K562 (cell line): ENCODE data around the gene ETS2. TPM values are rescaled to one million over a fixed set of nuclear protein-coding genes. Genes with fewer than 3 reads are reported as not detected.

Source experiments
- CEBPB ChIP-seq: fragments of 450-650 bp; IDR thresholded peaks from 2 replicates; pipeline ENCODE4 v1.6.1; 2016; ENCODE audit warnings: missing genetic modification characterization, missing compliant biosample characterization
- CHD7 ChIP-seq: fragments of 200-600 bp; sonication (generic); IDR thresholded peaks from one replicate; pipeline ENCODE4 v1.6.1; 2012; ENCODE audit warnings: mild to moderate bottlenecking, low read depth, low read length, inconsistent platforms
- CXXC5 ChIP-seq: fragments of 250-450 bp; sonication (Bioruptor Pico); IDR thresholded peaks from 2 replicates; pipeline ENCODE4 v1.8.0; 2022; ENCODE audit warnings: inconsistent platforms, mild to moderate bottlenecking, moderate library complexity
- GTF2F1 ChIP-seq: IDR thresholded peaks from 2 replicates; pipeline ENCODE4 v1.6.1; 2011; ENCODE audit warnings: low read depth, low read length, improper control_type of control experiment
- HIVEP1 ChIP-seq: fragments of 250-450 bp; sonication (Bioruptor Pico); IDR thresholded peaks from 2 replicates; pipeline ENCODE4 v1.4.0; 2020; ENCODE audit warnings: mild to moderate bottlenecking
- KDM5B ChIP-seq: fragments of 200-600 bp; sonication (generic); IDR thresholded peaks from 2 replicates; pipeline ENCODE4 v1.6.1; 2012; ENCODE audit warnings: low read depth, mild to moderate bottlenecking, moderate library complexity, low read length, control low read depth, inconsistent platforms; ENCODE audit not compliant: insufficient replicate concordance
- MCM5 ChIP-seq: fragments of 450-650 bp; IDR thresholded peaks from 2 replicates; pipeline ENCODE4 v1.6.1; 2016; ENCODE audit warnings: low read depth
- MEF2D ChIP-seq: conservative IDR thresholded peaks from 2 replicates; pipeline ENCODE4 v1.6.1; 2016; ENCODE audit warnings: low read depth, missing genetic modification characterization, missing compliant biosample characterization
- MTA2 ChIP-seq: fragments of 450-650 bp; IDR thresholded peaks from 2 replicates; pipeline ENCODE4 v1.6.1; 2016; ENCODE audit warnings: low read depth
- PHTF2 ChIP-seq: fragments of 250-450 bp; sonication (Bioruptor Pico); IDR thresholded peaks from 2 replicates; pipeline ENCODE4 v1.5.0; 2021; ENCODE audit warnings: mild to moderate bottlenecking
- SMC3 ChIP-seq: conservative IDR thresholded peaks from 2 replicates; pipeline ENCODE4 v1.6.1; 2011; ENCODE audit warnings: low read depth, low read length, improper control_type of control experiment; ENCODE audit not compliant: insufficient read depth
- SRSF3 ChIP-seq: fragments of 200-400 bp; formaldehyde crosslinking; IDR thresholded peaks from 2 replicates; pipeline ENCODE4 v1.6.1; 2016; ENCODE audit warnings: mild to moderate bottlenecking, low read length, moderate library complexity; ENCODE audit not compliant: insufficient read depth
- ZNF197 ChIP-seq: fragments of 200-800 bp; sonication (Bioruptor generic); IDR thresholded peaks from 2 replicates; pipeline ENCODE4 v1.6.1; 2016; ENCODE audit warnings: low read depth, missing genetic modification characterization, missing compliant biosample characterization
- ZNF41 ChIP-seq: fragments of 250-450 bp; sonication (Bioruptor Pico); conservative IDR thresholded peaks from 2 replicates; pipeline ENCODE4 v1.4.0; 2020; ENCODE audit warnings: mild to moderate bottlenecking
- polyA plus RNA-seq, 8 experiments: library from polyadenylated mRNA; depleted of rRNA in 4 of 8; stranded (reverse) in 5 of 8; unstranded in 3 of 8; fragments of >200 nt; fragmentation: Nextera tagmentation in 2 of 8; fragmentation: Illumina TruSeq in 1 of 8; extraction: Ambion mirVana in 2 of 8; extraction: Trizol in 1 of 8; gene quantifications; 2 replicates each; pipeline versions ENCODE4 v1.2.1 to v1.2.3, GENCODE V29; 2011 to 2014; ENCODE audit warnings: inconsistent platforms in 1 of 8, missing spikeins in 1 of 8
- total RNA-seq, 7 experiments: library from RNA; depleted of rRNA in 6 of 7; stranded (reverse); fragments of >200 nt in 6 of 7; fragmentation: Illumina TruSeq in 2 of 7; extraction: Trizol in 2 of 7; gene quantifications; 2 replicates each; pipeline versions ENCODE4 v1.2.1 to v1.2.3, GENCODE V29; 2011 to 2021; ENCODE audit warnings: low replicate concordance in 1 of 7
- TF ChIP-seq, protein P1 (sequence below): fragments of 450-650 bp; IDR thresholded peaks from 2 replicates; pipeline ENCODE4 v1.6.1; 2018; ENCODE audit not compliant: partially characterized antibody

ETS2 gene
- total and polyA plus RNA-seq, 9 of the 15 experiments (the other 6 are each of a cell fraction or from before 2014, with no cell fraction given): 1.7 to 24.4 (median 12.2) TPM

DNA sequence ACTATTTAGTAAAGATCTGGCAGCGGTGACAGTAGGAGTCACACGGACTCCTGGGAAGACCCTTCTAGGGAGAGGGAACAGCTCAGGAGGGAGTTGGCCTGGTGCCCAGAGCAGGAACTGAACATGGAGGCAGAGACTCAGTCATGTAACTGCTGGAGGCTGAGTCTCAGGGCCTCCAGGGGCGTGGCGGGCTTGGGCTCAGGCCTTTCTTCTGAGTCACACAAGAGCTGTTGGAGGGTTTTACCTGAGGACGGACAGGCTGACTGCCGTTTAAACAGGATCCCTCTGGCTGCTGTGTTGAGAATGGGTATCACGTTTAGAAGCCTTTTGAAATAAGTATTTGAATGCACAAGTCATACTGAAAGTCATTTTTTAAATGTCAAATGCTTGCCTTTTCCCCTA lies 7.2 kb upstream of the ETS2 start (continued):
- TF ChIP-seq PHTF2 (no peak), MCM5 (no peak), ZNF197 (CRISPR knock-in tag) (no peak), MEF2D (tag) (no peak), CXXC5 (CRISPR knock-in tag) (peak; percentile 24; the same call in 1 of the 2 replicates), CEBPB (tag) (no peak), SRSF3 (no peak), SMC3 (no peak), MTA2 (no peak), HIVEP1 (CRISPR knock-in tag) (no peak), KDM5B (no peak), GTF2F1 (no peak), ZNF41 (CRISPR knock-in tag) (no peak), CHD7 (no peak)
- TF ChIP-seq, protein P1, sequence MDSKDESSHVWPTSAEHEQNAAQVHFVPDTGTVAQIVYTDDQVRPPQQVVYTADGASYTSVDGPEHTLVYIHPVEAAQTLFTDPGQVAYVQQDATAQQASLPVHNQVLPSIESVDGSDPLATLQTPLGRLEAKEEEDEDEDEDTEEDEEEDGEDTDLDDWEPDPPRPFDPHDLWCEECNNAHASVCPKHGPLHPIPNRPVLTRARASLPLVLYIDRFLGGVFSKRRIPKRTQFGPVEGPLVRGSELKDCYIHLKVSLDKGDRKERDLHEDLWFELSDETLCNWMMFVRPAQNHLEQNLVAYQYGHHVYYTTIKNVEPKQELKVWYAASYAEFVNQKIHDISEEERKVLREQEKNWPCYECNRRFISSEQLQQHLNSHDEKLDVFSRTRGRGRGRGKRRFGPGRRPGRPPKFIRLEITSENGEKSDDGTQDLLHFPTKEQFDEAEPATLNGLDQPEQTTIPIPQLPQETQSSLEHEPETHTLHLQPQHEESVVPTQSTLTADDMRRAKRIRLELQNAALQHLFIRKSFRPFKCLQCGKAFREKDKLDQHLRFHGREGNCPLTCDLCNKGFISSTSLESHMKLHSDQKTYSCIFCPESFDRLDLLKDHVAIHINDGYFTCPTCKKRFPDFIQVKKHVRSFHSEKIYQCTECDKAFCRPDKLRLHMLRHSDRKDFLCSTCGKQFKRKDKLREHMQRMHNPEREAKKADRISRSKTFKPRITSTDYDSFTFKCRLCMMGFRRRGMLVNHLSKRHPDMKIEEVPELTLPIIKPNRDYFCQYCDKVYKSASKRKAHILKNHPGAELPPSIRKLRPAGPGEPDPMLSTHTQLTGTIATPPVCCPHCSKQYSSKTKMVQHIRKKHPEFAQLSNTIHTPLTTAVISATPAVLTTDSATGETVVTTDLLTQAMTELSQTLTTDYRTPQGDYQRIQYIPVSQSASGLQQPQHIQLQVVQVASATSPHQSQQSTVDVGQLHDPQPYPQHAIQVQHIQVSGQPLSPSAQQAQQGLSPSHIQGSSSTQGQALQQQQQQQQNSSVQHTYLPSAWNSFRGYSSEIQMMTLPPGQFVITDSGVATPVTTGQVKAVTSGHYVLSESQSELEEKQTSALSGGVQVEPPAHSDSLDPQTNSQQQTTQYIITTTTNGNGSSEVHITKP: no peak
